Adrenal gland (tissue), 5 donors: Measurements from ENCODE around the gene COX14.

Source experiments
- POLR2A ChIP-seq, 2 donors: fragments of 450-650 bp; IDR thresholded peaks; one replicate each; pipeline ENCODE4 v1.6.1; 2017; ENCODE audit warnings: antibody characterized with exemption in 2 of 2, mild to moderate bottlenecking in 2 of 2, moderate library complexity in 1 of 2
- TF ChIP-seq, protein P1 (sequence below), 6 experiments: fragments of 450-650 bp in 4 of 6; fragments of 200-600 bp in 2 of 6; sonication (generic) in 1 of 6; IDR thresholded peaks; 1 replicate in 5 of 6; 2 replicates in 1 of 6; pipeline versions ENCODE4 v1.5.1 to v1.8.0; 2016 to 2021; ENCODE audit warnings: antibody characterized with exemption in 6 of 6, mild to moderate bottlenecking in 2 of 6, moderate library complexity in 1 of 6
- donor health status: DM: no; HTN: no; CAD: no.

DNA sequence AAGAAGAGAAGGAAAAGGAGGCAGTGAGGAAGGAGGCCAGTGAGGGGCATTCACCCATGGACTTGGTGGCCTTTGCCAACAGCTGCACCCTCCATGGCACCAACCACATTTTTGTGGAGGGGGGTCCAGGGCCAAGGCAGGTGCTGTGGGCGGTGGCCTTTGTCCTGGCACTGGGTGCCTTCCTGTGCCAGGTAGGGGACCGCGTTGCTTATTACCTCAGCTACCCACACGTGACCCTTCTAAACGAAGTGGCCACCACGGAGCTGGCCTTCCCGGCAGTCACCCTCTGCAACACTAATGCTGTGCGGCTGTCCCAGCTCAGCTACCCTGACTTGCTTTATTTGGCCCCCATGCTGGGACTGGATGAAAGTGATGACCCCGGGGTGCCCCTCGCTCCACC is 38.3 kb upstream of the COX14 start:
- no peak for TF ChIP-seq POLR2A (IDR thresholded peaks at IDR 0.05)
- TF ChIP-seq, protein P1, sequence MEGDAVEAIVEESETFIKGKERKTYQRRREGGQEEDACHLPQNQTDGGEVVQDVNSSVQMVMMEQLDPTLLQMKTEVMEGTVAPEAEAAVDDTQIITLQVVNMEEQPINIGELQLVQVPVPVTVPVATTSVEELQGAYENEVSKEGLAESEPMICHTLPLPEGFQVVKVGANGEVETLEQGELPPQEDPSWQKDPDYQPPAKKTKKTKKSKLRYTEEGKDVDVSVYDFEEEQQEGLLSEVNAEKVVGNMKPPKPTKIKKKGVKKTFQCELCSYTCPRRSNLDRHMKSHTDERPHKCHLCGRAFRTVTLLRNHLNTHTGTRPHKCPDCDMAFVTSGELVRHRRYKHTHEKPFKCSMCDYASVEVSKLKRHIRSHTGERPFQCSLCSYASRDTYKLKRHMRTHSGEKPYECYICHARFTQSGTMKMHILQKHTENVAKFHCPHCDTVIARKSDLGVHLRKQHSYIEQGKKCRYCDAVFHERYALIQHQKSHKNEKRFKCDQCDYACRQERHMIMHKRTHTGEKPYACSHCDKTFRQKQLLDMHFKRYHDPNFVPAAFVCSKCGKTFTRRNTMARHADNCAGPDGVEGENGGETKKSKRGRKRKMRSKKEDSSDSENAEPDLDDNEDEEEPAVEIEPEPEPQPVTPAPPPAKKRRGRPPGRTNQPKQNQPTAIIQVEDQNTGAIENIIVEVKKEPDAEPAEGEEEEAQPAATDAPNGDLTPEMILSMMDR (IDR thresholded peaks at IDR 0.05): no peak
